ENCODE results near the gene PLA2G4E. TPM values are rescaled to one million over a fixed set of nuclear protein-coding genes. Genes with fewer than 3 reads are reported as not detected.
A peak's percentile ranks its signal among the peaks of the same experiment; 100 is the strongest.

The PLA2G4E gene
- total RNA-seq, 2 donors from 2014 or later = 0.13 TPM; not detected in 1

DNA sequence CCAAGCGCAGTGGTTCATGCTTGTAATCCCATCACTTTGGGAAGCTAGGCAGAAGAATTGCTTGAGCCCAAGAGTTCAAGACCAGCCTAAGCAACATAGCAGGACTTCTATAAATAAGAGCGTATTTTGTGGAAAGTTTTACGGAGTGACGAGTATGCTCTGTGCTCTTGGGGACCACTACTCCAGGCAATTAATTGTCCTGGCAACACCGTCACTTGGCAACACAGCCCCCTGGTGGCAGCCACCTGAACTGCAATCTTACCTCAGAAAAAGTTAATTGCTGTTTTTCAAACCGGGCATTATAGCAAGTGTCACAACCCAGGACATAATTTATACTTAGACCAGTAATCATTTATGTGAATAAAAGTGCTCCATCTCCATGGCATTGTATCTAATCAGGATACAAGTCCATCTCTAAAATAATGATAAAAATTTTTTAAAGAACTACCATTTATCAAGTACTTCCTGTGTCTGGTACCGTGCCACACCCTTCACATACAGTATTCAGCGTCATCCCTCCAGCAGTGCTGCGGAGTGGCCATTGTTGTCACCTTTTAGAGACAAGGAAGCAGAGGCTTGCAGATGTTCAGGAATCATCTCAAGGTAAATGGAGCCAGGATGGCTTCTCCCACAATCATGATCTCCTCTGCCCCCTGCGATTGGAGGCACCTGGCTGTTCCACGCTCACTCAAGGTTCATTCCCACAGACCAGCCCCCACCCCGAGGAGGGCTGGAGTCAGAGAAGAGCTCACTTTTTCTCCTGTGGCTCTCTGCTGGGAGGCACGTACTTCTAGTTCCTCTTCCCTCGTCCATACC, 39.0 kb upstream of the PLA2G4E start:
- no peak for ATAC-seq (replicated peaks)
- no peaks in the 10 kb centered on the region for H3K9me3 Mint-ChIP-seq
- no peak overlapping the region for H3K4me3 Mint-ChIP-seq
- H3K36me3 Mint-ChIP-seq (ENCODE audit: low read depth) = no peaks in the 10 kb centered on the region
- no peak overlapping the region for H3K27ac Mint-ChIP-seq
- H3K27me3 Mint-ChIP-seq = peaks cover 27% of the 10 kb centered on the region
- peaks cover 5% of the 10 kb centered on the region for H3K4me1 Mint-ChIP-seq

DNA sequence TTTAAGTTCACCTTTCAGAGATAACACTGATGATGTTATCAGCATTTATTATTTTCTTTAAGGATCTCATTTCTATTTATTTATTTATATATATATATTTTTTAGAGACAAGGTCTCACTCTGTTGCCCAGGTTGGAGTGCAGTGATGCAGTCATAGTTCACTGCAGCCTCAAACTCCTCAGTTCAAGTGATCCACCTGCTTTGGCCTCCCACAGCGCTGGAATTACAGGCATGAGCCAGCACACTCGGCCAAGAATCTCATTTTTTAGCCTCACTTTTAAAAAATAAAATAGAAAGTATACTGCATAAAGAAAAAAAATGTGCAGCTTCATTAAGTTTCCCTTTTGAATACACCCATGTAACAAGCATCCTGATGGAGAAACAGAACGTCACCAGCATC, 37.9 kb upstream of the PLA2G4E start:
- ATAC-seq (replicated peaks) = no peak
- Mint-ChIP-seq H3K27ac (no peak overlapping the region), H3K27me3 (peaks cover 27% of the 10 kb centered on the region), H3K9me3 (no peaks in the 10 kb centered on the region), H3K36me3 (ENCODE audit: low read depth) (no peaks in the 10 kb centered on the region), H3K4me1 (peaks cover 5% of the 10 kb centered on the region), H3K4me3 (no peak overlapping the region)

DNA sequence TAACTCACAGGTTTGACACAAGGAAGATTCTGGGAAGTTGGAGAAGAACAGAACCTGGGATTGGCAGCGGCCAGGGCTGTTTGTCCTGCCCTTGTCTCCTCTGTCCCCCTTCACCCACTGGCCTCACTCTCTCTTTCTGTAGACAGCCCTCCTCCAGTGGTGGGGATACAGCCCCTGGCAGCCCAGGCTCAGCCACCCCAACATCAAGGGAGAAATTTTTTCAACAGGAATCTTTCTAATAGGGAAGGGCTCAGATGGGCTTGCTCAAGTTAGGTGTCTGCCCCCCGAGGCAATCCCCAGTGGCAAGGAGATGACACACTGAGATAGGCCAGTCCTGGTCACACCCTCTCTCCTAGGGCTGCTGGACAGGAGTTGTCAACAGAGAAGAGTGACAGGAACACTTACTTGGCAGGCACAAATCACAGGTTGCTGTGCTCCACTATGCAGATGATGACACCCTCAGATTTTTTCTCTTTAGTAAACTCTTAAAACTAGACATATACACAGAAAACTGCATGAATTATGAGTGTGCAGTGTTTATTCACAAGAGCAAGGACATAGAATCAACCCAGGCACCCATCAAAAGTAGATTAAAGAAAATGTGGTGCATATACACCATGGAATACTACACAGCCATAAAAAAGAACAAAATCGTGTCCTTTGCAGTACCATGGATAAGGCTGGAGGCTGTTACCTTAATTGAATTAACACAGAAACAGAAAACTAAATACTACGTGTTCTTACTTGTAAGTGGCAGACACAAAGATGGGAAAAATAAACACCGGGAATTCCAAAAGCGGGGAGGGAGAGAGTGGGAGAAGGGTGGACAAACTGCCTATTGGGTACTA, 37.2 kb upstream of the PLA2G4E start:
- peaks cover 5% of the 10 kb centered on the region for H3K4me1 Mint-ChIP-seq
- H3K4me3 Mint-ChIP-seq = peak overlapping the region; percentile 72
- H3K27me3 Mint-ChIP-seq = peaks cover 21% of the 10 kb centered on the region
- no peak for ATAC-seq (replicated peaks)
- no peaks in the 10 kb centered on the region for H3K9me3 Mint-ChIP-seq
- no peak overlapping the region for H3K27ac Mint-ChIP-seq
- H3K36me3 Mint-ChIP-seq (ENCODE audit: low read depth) = no peaks in the 10 kb centered on the region

DNA sequence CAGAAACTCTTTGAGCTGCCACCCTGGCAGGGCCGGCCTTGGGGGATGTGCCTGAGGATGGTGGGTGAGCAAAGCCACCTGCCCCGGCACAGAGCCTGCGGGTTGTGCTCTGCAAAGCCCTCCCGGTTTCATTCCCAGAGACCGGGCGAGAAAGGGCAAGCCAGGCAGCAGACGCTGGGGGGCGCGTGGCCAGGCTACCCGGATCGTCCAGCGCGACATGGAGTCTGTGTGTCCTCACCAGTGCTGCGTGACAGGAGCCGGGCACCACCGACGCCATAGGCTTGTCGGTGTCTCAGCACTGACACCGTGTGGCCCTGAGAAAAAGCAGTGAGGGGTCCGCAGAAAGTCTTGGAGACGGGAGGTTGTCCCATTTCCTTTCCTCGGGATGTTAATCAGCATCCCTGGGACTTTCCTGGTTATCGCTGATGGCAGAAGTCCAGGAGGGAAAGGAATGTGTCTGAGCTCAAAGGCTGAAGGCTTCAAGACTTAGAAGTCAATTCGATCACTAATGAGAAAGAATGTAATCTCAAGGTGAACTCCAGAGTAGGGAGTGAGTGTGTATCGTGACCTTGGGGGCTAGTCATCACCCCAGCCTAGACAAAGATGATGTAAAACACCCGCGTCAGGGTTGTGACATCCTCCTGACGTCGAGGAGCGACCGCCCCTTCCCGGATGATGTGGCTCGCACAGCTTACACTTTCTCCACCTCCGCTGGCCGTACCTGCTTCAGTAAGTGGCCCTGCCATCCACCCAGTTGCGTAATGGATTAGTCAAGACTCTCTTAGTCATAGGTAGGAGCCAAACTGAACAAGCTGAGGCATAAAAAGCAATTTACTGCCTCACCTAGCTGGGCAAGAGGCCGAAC, 36.3 kb upstream of the PLA2G4E start:
- Mint-ChIP-seq H3K4me3 (peak overlapping the region; percentile 72), H3K9me3 (no peaks in the 10 kb centered on the region), H3K27ac (peak overlapping the region; percentile 54), H3K4me1 (peaks cover 5% of the 10 kb centered on the region), H3K36me3 (ENCODE audit: low read depth) (no peaks in the 10 kb centered on the region), H3K27me3 (peaks cover 24% of the 10 kb centered on the region)
- ATAC-seq (replicated peaks) = peak; percentile 88

GRCh38 chr15:42053914-42054313, 33.1 kb upstream of the PLA2G4E start:
- H3K4me1 Mint-ChIP-seq = peaks cover 5% of the 10 kb centered on the region

GRCh38 chr15:42053010-42053409, 32.2 kb upstream of the PLA2G4E start:
- no peak for ATAC-seq (replicated peaks)

More at GRCh38 chr15:42053914-42054313, 33.1 kb upstream of the PLA2G4E start:
- H3K27ac Mint-ChIP-seq = no peak overlapping the region
- no peaks in the 10 kb centered on the region for H3K9me3 Mint-ChIP-seq
- no peaks in the 10 kb centered on the region for H3K36me3 Mint-ChIP-seq (ENCODE audit: low read depth)
- H3K27me3 Mint-ChIP-seq = peaks cover 24% of the 10 kb centered on the region
- ATAC-seq (replicated peaks) = no peak
- H3K4me3 Mint-ChIP-seq = no peak overlapping the region

DNA sequence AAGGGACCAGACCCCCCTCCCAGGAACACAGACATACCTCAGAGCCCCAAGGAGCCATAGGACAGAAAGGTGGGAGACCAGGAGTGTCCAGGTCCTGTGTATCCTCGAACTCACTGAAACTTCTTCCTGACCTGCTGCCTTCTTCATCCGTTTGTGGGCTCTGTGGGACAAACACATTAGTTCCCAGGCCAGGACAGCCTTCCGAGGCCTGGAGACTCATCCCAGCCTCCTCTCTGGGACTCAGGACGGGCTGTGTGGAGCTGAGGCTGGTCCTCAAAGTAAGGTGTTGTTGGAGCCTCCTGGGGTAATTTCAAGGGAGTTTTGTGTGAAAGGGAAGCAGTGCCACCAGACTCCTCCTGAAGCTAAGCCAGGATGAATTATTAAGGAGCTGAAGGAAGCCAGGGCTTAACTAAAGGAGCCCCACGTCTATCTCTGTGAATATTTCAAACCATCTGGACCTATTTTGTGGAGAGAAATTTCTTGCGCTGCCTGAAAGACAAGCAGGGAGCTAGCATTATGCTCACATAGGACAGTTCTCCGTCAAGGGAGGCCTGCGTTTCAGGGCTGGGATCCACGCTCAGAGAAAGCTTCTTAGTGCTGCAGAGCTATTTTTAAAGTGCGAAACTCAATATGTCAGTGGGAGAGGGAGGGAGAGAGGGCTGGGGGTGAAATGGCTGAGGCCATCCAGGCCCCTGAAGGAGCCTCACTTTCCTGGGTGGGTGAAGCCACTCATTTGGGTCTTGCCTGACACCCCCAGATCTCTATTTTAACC, 29.8 kb upstream of the PLA2G4E start:
- Mint-ChIP-seq H3K4me1 (no peaks in the 10 kb centered on the region), H3K9me3 (no peaks in the 10 kb centered on the region), H3K27me3 (peaks cover 13% of the 10 kb centered on the region), H3K4me3 (no peak overlapping the region), H3K27ac (no peak overlapping the region), H3K36me3 (ENCODE audit: low read depth) (no peaks in the 10 kb centered on the region)
- ATAC-seq (replicated peaks) = no peak

More at GRCh38 chr15:42053010-42053409, 32.2 kb upstream of the PLA2G4E start:
- Mint-ChIP-seq H3K36me3 (ENCODE audit: low read depth) (no peaks in the 10 kb centered on the region), H3K9me3 (no peaks in the 10 kb centered on the region), H3K27ac (no peak overlapping the region), H3K4me1 (peaks cover 5% of the 10 kb centered on the region), H3K27me3 (peaks cover 20% of the 10 kb centered on the region), H3K4me3 (no peak overlapping the region)

DNA sequence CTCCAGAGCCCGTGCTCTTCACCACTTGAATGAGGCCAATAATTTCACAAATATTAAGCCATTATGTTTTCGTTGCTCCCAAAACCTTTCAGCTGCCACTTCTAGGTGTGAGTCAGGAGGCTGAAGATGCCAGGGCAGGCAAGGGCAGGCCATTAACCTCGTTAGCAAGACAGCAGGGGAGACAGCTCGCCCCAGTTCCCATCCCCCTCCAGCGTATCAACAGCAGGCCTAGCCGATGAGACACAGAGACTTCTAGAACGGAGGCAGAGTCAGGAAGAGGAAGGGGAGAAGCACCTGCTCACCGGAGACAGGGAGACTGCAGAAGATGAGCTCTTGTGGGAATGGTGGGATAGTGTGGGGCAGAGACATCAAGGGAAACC, 28.0 kb upstream of the PLA2G4E start:
- no peaks in the 10 kb centered on the region for H3K9me3 Mint-ChIP-seq
- peaks cover 4% of the 10 kb centered on the region for H3K4me1 Mint-ChIP-seq
- no peak overlapping the region for H3K27ac Mint-ChIP-seq
- no peak for ATAC-seq (replicated peaks)
- H3K27me3 Mint-ChIP-seq = peaks cover 18% of the 10 kb centered on the region
- H3K4me3 Mint-ChIP-seq = no peak overlapping the region
- no peaks in the 10 kb centered on the region for H3K36me3 Mint-ChIP-seq (ENCODE audit: low read depth)

DNA sequence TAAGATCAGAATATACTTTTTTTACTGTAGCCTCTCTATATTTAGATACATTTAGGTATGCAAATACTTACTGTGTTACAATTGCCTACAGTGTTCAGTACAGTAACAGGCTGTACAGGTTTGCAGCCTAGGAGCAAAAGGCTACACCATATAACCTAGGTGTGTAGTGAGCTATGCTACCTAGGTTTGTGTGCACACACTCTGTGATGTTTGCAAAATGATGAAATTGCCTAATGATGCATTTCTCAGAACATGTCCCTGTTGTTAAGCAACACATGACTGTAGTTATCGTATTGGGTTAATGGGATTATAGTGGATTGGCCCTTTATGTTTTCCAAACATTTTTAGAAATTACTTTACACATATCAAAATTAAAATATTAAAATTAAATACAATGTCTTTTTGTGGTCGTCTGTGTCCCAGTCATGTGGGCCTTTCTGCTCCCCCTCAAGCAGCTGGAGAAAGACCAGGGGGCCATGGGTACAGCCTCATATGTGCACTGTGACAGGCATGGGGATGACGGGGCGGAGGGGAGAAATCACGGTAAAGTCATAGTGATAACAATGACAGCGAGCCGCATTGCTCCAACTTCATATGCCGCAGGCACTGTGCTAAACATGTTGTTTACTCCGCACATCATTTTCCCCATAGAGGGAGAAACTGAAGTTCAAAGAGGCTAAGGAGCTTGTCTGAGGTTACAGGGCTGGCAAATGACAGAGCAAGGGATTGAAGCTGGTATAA, 27.4 kb upstream of the PLA2G4E start:
- Mint-ChIP-seq H3K36me3 (ENCODE audit: low read depth) (no peaks in the 10 kb centered on the region), H3K4me3 (no peak overlapping the region)
- no peak for ATAC-seq (replicated peaks)

GRCh38 chr15:42046597-42046996, 25.8 kb upstream of the PLA2G4E start:
- H3K9me3 Mint-ChIP-seq = no peaks in the 10 kb centered on the region
- no peak for ATAC-seq (replicated peaks)
- H3K27ac Mint-ChIP-seq = no peak overlapping the region
- H3K4me1 Mint-ChIP-seq = peaks cover 4% of the 10 kb centered on the region
- no peaks in the 10 kb centered on the region for H3K36me3 Mint-ChIP-seq (ENCODE audit: low read depth)
- H3K4me3 Mint-ChIP-seq = no peak overlapping the region
- peaks cover 14% of the 10 kb centered on the region for H3K27me3 Mint-ChIP-seq

More for the DNA sequence above, 27.4 kb upstream of the PLA2G4E start:
- Mint-ChIP-seq H3K27ac (no peak overlapping the region), H3K4me1 (peaks cover 4% of the 10 kb centered on the region), H3K27me3 (peaks cover 18% of the 10 kb centered on the region), H3K9me3 (no peaks in the 10 kb centered on the region)

DNA sequence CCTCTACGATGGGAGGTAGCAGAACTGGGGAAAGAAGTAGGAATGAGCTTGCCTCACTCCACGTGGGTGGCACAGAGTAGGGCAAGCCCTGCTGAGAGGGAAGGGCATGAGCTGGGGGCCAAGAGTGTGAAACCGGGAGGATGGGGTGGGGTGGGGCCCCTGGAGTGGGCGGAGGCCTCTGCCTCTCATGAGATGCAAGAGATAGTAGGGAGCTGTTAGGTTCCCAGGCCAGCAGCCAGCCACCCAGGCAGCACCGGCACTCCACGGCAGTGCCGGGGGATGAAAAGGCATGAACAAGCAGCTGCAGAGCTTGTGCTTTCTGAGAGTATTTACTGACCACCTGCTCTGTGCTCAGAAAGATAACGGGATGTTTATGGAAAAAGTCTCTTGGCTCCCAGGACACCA, 24.4 kb upstream of the PLA2G4E start:
- peaks cover 4% of the 10 kb centered on the region for H3K4me1 Mint-ChIP-seq
- H3K4me3 Mint-ChIP-seq = no peak overlapping the region
- peak overlapping the region; percentile 48 for H3K27ac Mint-ChIP-seq
- no peaks in the 10 kb centered on the region for H3K36me3 Mint-ChIP-seq (ENCODE audit: low read depth)
- ATAC-seq (replicated peaks) = no peak
- H3K9me3 Mint-ChIP-seq = no peaks in the 10 kb centered on the region
- H3K27me3 Mint-ChIP-seq = peaks cover 17% of the 10 kb centered on the region

DNA sequence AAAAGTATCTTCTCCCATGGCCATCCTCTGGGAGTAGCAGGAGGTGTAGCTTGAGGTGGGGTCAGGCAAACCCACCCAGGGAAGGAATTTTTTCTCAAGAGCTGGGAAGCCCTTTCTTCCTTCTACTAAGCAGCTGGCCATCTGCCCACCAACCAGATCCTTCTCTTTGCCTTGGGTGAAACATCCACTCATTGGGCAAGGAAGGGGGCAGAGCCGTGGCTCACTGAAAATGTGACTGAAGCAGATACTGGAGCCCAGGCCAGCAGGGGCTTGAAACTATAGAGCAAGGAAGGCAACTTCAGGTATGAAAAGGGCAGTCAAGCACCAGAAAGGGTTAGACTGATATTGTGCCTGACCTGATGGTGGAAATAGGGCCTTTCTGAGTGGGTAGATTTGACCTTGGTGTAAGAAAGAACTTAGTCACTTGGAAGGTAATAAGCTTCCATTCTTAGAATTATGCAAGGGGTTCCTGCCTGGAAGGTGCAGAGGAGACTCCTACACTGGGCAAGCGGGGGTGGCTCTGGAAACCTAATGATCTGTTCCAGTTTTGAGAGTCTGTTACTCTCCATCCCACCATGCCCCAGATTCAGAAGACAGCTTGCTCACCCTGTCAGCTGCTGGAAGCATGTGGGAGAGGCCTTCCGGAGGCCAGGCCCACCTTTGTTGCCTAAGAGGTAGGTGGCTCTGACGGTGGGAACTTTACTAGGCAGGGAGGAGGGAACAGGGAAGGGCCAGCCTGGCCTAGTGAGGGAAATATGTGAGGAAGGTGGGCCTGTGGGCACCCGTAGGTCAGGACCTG, 22.0 kb upstream of the PLA2G4E start:
- H3K27me3 Mint-ChIP-seq = peaks cover 17% of the 10 kb centered on the region
- peaks cover 4% of the 10 kb centered on the region for H3K4me1 Mint-ChIP-seq
- H3K27ac Mint-ChIP-seq = peak overlapping the region; percentile 74
- H3K9me3 Mint-ChIP-seq = no peaks in the 10 kb centered on the region
- no peaks in the 10 kb centered on the region for H3K36me3 Mint-ChIP-seq (ENCODE audit: low read depth)
- ATAC-seq (replicated peaks) = peak; percentile 88
- peak overlapping the region; percentile 48 for H3K4me3 Mint-ChIP-seq
